Muscle of leg (tissue), 11 donors: ENCODE results near the gene BIRC6. TPM values are rescaled to one million over a fixed set of nuclear protein-coding genes. Genes with fewer than 3 reads are reported as not detected.

ENCODE experiments used
- DNase-seq: peaks from one replicate; pipeline ENCODE4 v3.0.0; 2013
- H3K27ac ChIP-seq: one replicate; pipeline ENCODE4 v1.5.1; 2013; ENCODE audit warnings: mild to moderate bottlenecking, low read length, control low read depth
- H3K27me3 ChIP-seq: one replicate; pipeline ENCODE4 v1.6.1; 2013; ENCODE audit warnings: low read length; ENCODE audit not compliant: control insufficient read depth, insufficient read depth
- H3K36me3 ChIP-seq: one replicate; pipeline ENCODE4 v1.6.1; 2013; ENCODE audit warnings: low read length; ENCODE audit not compliant: control insufficient read depth, insufficient read depth
- H3K4me1 ChIP-seq: one replicate; pipeline ENCODE4 v1.6.1; 2013; ENCODE audit warnings: low read length; ENCODE audit not compliant: control insufficient read depth, insufficient read depth
- H3K4me3 ChIP-seq: one replicate; pipeline ENCODE4 v1.5.1; 2013; ENCODE audit warnings: low read length, control low read depth
- H3K9me3 ChIP-seq: replicated peaks from 2 replicates; pipeline ENCODE4 v1.6.1; 2013; ENCODE audit warnings: low read depth, low read length; ENCODE audit not compliant: control insufficient read depth
- WGBS: methylation state at CpG from one replicate; pipeline ENCODE4 v1.1.5; 2013; ENCODE audit warnings: missing lambda C conversion rate; ENCODE audit not compliant: insufficient coverage; 5-methylcytosine and 5-hydroxymethylcytosine counted together
- polyA plus RNA-seq, 8 donors: library from polyadenylated mRNA; unstranded; fragments of 120-200 nt; gene quantifications; one replicate each; pipeline versions ENCODE4 v1.2.1 to v1.2.3, GENCODE V29; 2013; ENCODE audit warnings: inconsistent platforms in 1 of 8, low replicate concordance in 1 of 8; ENCODE audit not compliant: insufficient read length in 8 of 8, insufficient read depth in 1 of 8
- total RNA-seq: library from RNA; stranded (reverse); fragments of 120-200 nt; gene quantifications from one replicate; pipeline ENCODE4 v1.2.4, GENCODE V29; 2013

Gene BIRC6
- total and polyA plus RNA-seq, 9 donors = 34.4 to 73.9 (median 45.2) TPM

DNA sequence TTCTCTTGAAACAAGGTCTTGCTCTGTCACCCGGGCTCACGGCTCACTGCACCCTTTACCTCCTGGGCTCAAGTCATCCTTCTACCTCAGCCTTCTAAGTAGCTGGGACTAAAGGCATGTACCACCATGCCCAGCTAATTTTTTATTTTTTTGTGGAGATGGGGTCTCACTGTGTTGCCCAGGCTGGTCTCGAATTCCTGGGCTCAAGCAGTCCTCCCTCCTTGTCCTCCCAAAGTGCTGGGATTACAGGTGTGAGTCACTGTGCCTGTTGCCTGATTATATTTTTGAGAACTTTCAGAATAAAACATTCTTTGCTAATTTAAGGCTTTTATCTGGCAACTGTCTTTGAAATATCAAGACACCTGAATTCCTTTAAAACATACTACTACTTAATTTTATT, 47.9 kb downstream of the BIRC6 start:
- no peak overlapping the region for H3K4me3 ChIP-seq
- H3K27me3 ChIP-seq = no peaks in the 10 kb centered on the region
- WGBS = no CpG with 5 or more reads among the region's 3 CpGs
- H3K9me3 ChIP-seq = no peaks in the 10 kb centered on the region
- no peak for DNase-seq
- no peaks in the 10 kb centered on the region for H3K4me1 ChIP-seq
- H3K27ac ChIP-seq = no peak overlapping the region
- H3K36me3 ChIP-seq = peaks cover 19% of the 10 kb centered on the region

GRCh38 chr2:32416519-32416918, 59.7 kb downstream of the BIRC6 start:
- no peak overlapping the region for H3K27ac ChIP-seq
- H3K36me3 ChIP-seq = peaks cover 28% of the 10 kb centered on the region
- no peak for DNase-seq
- WGBS = no CpG with 5 or more reads among the region's 1 CpG
- no peaks in the 10 kb centered on the region for H3K27me3 ChIP-seq
- no peaks in the 10 kb centered on the region for H3K4me1 ChIP-seq
- H3K9me3 ChIP-seq = no peaks in the 10 kb centered on the region
- H3K4me3 ChIP-seq = no peak overlapping the region

DNA sequence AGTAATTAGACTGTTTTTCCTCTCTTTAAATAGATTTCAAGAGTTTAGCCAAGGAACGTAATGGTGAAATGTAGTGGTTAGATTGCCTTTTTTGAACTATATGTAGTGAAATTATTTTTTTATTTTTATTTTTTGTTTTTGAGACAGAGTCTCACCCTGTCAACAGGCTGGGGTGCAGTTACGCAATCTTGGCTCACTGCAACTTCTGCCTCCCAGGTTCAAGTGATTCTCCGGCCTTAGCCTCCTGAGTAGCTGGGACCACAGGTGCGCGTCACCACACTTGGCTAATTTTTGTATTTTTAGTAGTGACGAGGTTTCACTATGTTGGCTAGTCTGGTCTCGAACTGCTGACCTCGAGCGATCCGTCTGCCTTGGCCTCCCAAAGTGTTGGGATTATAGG, 60.8 kb downstream of the BIRC6 start:
- WGBS = 100% methylated on average over 6 of the region's 10 CpGs
- peaks cover 24% of the 10 kb centered on the region for H3K36me3 ChIP-seq
- no peak for DNase-seq
- no peaks in the 10 kb centered on the region for H3K9me3 ChIP-seq
- H3K27me3 ChIP-seq = no peaks in the 10 kb centered on the region
- no peak overlapping the region for H3K4me3 ChIP-seq
- no peak overlapping the region for H3K27ac ChIP-seq
- H3K4me1 ChIP-seq = no peaks in the 10 kb centered on the region

DNA sequence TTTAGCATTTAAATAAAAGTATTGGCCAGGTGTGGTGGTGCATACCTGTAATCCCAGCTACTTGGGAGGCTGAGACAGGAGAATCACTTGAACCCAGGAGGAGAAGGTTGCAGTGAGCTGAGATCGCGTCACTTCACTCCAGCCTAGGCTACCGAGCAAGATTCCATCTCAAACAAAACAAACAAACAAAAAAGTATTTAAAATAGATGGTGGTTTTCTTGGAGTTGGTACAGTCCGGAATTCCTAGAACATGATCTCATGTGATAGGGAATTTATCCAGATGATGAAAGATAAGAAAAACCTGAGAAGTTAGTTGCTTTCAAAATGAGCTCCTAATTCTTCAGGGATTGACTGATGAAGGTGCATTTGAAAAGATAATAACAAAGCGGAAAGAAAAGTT, 62.0 kb downstream of the BIRC6 start:
- Histone ChIP-seq H3K9me3 (no peaks in the 10 kb centered on the region), H3K27me3 (no peaks in the 10 kb centered on the region), H3K4me3 (no peak overlapping the region), H3K27ac (no peak overlapping the region), H3K4me1 (no peaks in the 10 kb centered on the region), H3K36me3 (peaks cover 24% of the 10 kb centered on the region)
- WGBS = no CpG with 5 or more reads among the region's 5 CpGs
- no peak for DNase-seq

DNA sequence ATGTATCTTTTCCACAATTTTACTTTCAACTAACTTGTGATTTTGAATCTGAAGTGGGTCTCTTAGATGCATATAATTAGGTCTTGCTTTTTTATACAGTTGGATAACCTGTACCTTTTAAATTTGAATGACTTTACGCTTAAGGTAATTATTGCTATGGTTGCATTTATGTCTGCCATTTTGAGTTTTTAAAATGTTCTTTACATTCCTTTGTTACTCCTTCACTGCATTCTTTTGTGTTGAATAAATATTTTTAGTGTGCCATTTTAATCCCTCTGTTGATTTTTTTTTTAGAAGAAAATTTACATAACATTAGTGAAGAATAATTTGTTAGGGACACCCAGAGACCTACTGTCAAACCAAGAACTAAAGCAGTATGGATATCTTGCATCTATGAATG, 65.3 kb downstream of the BIRC6 start:
- no peaks in the 10 kb centered on the region for H3K27me3 ChIP-seq
- H3K4me3 ChIP-seq = no peak overlapping the region
- H3K27ac ChIP-seq = no peak overlapping the region
- no peaks in the 10 kb centered on the region for H3K4me1 ChIP-seq
- DNase-seq = no peak
- no CpG with 5 or more reads among the region's 1 CpG for WGBS
- no peaks in the 10 kb centered on the region for H3K9me3 ChIP-seq
- peaks cover 9% of the 10 kb centered on the region for H3K36me3 ChIP-seq

DNA sequence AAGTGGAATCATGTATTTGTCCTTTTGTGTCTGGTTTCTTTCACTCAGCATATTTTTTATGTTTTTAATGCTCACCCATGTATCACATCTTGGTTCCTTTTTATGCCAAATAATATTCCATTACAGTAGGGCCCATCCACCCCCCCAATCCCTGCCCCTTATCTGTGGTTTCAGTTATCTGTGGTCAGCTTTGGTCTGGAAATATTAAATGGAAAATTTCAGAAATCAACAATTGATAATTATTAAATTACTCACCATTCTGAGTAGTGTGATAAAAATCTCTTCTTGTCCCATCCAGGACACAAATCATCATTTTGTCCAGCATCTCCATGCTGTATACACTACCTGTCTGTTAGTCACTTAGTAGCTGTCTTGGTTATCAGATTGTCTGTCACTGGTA, 66.7 kb downstream of the BIRC6 start:
- Histone ChIP-seq H3K27me3 (no peaks in the 10 kb centered on the region), H3K36me3 (peaks cover 2% of the 10 kb centered on the region), H3K27ac (no peak overlapping the region), H3K4me3 (no peak overlapping the region), H3K9me3 (no peaks in the 10 kb centered on the region), H3K4me1 (peaks cover 2% of the 10 kb centered on the region)
- DNase-seq = no peak

DNA sequence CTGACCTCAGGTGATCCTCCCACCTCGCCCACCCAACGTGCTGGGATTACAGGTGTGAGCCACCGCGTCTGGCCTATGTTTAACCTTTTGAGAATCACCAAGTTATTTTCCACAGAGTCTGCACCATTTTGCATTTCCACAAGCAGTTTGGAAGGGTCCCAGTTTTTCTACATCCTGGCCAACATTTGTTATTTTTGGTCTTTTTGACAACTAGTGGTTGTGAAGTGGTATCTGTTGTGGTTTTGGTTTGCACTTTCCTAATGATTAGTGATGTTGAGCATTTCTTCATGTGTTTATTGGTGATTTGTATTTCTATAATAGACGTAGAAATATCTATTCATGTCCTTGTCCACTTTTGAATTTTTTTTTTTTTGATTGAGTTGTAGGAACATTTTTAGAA, 67.9 kb downstream of the BIRC6 start:
- Histone ChIP-seq H3K4me3 (no peak overlapping the region), H3K27me3 (no peaks in the 10 kb centered on the region), H3K27ac (no peak overlapping the region), H3K36me3 (no peaks in the 10 kb centered on the region), H3K4me1 (peaks cover 2% of the 10 kb centered on the region), H3K9me3 (no peaks in the 10 kb centered on the region)
- DNase-seq = no peak
- 94% methylated on average over 4 of the region's 5 CpGs for WGBS

DNA sequence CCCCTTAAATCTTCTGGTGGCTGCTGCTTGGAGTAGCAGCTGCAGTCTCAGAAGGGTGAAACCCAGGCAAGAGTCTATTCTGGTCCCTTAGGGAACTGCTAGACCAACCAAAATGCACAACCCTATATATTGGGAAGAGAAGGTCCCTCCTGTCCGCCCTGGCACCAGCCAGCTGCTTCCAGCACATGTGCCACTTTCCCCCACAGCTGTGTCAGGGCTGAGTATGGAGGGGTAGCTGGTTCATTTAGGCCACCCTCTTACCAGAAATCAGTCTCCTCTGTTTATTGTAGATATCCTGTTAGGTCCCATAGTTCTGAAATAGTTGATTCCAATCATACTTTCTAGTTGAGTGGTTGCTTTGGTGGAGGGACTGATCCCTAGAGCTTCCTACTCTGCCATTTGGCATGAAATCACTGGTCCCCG, 68.9 kb downstream of the BIRC6 start:
- H3K4me1 ChIP-seq = peaks cover 2% of the 10 kb centered on the region
- DNase-seq = peak; percentile 61
- peak overlapping the region; percentile 84 for H3K27ac ChIP-seq
- H3K36me3 ChIP-seq = peaks cover under 1% of the 10 kb centered on the region
- no peak overlapping the region for H3K4me3 ChIP-seq
- no CpG with 5 or more reads among the region's 2 CpGs for WGBS
- no peaks in the 10 kb centered on the region for H3K9me3 ChIP-seq
- H3K27me3 ChIP-seq = no peaks in the 10 kb centered on the region

DNA sequence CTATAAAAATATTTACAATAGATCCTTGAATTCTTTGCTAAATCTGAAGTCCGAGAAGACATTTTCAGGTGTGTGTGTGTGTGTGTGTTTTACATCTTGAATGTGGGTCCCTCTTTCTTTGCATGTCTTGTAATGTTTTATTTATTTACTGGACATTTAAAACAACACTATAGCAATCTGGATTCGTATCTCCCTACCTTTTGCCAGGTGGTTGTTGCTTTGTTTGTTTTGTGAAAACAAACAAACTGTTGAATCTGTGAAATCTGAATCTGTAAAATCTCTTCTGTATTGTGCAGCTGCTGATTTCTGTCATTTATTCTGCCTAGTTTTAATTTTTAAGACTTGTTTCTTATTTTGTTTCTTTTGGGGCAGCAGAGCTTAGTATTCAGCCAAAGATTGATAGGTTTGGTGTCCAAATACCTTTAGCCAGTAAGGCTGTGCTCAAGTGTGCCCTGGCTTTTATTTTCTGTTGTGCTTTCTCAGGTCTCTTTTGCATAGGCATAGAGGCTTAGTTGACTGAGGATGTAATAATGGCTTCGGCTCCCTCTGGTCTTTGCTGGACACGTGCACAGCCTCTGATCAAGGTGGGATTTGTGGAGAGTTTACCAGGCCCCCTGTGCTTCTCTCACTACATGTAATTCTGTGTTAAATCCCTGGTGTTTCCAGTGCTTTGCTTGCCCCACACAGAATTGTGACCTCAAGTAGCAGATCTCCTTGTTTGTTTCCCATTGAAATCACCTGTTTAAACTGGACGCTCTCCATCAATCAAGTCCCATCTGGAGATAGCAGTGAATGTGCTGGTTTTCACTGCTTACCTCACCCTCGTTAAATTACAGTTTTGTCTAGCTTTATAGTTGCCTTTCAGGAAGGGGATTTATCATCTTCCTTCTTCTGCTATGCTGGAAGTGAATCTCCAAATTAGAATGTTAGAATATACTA, 71.1 kb downstream of the BIRC6 start:
- Histone ChIP-seq H3K4me1 (peaks cover 2% of the 10 kb centered on the region), H3K9me3 (no peaks in the 10 kb centered on the region), H3K4me3 (no peak overlapping the region), H3K27ac (no peak overlapping the region), H3K27me3 (no peaks in the 10 kb centered on the region), H3K36me3 (peaks cover 11% of the 10 kb centered on the region)
- WGBS = no CpG with 5 or more reads among the region's 6 CpGs
- DNase-seq = peak; percentile 13

GRCh38 chr2:32430804-32431203, 74.0 kb downstream of the BIRC6 start:
- H3K9me3 ChIP-seq = no peaks in the 10 kb centered on the region
- WGBS = no CpG with 5 or more reads among the region's 5 CpGs
- no peak overlapping the region for H3K4me3 ChIP-seq
- H3K36me3 ChIP-seq = peaks cover 11% of the 10 kb centered on the region
- no peak overlapping the region for H3K27ac ChIP-seq
- DNase-seq = no peak
- no peaks in the 10 kb centered on the region for H3K27me3 ChIP-seq
- H3K4me1 ChIP-seq = peaks cover 2% of the 10 kb centered on the region
